HG03442 (cell line): ENCODE data around the gene TCF7.

Experiments used
- ATAC-seq: cut with Tn5 transposase; IDR thresholded peaks from one replicate; pipeline ENCODE4 v1.9.1; 2021; ENCODE audit warnings: mild to moderate bottlenecking, moderate library complexity; ENCODE audit not compliant: unreplicated experiment

The TCF7 gene

GRCh38 chr5:134174841-134175839, 60.7 kb downstream of the TCF7 start:
- ATAC-seq: no peak

DNA sequence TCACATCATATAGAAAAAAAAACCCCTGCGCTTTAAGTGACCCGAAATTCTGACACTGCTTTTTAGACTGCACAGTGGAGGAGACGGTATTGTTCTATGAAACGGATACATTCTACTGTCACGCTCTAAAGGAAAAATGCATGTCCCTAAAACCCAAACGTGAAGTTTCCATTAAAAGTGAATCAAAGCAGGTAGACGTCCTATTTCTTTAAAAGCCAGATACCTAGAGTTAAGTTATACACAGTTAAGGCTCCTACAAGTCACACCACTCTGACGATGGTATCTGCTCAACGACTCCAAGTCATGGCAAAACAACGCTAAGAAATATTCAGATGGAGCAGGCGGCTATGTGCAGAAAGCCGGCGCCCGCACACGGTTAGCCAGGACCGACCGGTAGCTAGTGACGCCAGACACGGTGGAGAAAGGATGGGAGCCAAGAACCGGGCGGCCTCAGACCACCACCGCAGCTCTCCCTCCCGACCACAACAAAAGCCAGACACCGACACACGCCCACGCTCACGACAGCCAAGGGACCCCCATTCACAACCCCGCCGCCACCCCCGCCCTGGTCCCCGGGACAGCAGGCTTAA, 61.5 kb downstream of the TCF7 start:
- ATAC-seq: peak; percentile 32

DNA sequence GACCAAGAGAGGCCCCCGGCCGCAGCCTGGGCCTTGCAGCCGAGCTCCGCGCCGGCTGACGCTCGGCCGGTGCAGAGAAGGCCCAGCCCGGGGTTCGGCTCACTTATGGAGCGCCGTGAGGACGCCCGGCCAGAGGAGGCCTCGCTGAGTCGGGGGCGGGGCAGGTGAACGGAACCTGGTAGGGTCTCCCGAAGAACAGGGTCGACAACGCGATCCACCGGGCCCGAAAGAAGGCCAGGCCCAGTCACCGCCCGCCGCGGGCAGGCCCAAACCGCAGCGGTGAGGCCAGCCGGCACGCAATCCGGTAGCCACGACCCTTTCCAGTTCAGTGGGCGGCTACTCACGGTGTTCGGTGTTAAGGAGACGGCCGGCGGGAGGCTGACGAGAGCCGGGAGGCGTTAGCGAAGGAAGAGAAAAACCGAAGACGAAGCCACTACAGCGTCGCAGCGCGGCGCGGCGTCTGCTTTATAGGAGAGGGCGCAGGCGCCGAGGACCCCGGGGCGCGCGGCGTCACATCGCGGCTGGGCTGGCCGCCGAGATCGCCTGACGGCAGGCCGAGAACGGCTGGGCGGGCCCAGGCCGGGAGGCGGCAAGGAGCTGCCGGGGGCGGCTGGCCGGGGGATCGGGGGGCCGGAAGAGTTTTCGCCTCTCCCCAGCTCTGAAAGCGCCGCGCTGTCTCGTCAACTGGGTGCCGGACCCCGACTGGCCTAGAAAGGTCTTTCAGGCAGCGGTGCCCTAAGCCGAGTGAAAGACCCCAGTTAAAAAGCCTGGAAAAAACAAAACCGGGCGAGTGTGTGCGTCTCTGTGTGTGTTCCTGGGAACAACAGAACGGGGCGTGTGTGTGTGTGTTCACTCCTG, 62.3 kb downstream of the TCF7 start, which contains the start of gene SKP1:
Gene SKP1 (minus strand): TSS at position 440 of the 858 bp plus-strand sequence. CDS start 2,928 bp downstream, outside the sequence.
- ATAC-seq: peak; percentile 70

DNA sequence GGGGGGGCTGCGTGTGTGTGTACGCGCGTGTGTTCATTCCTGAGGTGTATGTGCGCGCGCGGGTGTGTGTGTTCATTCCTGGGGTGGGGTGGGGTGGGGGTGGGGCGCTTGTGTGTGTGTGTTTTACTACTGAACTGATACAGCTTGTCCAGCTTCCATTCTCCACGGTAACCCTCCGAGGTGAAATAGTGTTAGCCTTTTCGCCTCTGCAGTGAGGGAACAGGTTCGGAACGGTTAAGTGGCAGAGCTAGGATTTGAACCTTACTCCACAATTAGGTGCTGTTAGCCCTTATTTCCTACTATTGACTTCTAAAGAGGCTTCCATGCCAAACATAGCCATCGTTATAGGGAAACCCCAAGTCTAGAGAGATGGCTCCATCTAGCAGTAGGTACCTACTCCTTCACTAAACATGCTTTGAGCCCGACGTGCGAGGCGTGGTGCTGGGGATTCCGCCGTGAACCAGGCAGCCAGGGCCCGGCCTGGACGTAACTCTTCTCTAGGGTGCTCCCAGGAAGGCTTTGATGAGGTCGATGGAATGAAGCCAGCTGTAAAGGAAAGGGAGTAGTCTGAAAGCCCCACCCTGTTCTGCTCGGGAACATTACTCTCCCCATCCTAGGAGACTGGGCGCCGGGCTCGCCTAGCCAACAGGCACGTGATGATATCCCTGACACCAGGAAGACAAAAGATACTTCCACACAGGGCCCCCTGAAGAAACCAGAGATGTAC, 63.1 kb downstream of the TCF7 start:
- ATAC-seq: no peak

DNA sequence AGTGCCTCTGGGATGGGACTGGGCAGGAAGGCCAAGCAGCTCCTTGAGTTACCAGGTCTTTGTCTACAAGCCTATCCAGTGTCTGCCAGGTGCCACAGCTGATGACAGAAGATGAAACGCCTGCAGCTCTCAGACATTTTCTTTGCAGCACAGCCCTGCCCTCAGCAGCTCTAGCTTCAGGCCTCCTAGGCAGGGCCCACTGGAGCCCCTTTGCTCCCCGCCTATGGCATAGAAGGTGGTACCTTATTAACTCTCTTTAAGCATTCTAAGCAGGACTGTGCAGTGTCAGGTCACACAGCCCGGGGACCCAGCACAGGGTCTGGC, 63.6 kb downstream of the TCF7 start:
- ATAC-seq: no peak

- no peak for ATAC-seq
Observed at GRCh38 chr5:134183481-134183880, 69.0 kb downstream of the TCF7 start.

DNA sequence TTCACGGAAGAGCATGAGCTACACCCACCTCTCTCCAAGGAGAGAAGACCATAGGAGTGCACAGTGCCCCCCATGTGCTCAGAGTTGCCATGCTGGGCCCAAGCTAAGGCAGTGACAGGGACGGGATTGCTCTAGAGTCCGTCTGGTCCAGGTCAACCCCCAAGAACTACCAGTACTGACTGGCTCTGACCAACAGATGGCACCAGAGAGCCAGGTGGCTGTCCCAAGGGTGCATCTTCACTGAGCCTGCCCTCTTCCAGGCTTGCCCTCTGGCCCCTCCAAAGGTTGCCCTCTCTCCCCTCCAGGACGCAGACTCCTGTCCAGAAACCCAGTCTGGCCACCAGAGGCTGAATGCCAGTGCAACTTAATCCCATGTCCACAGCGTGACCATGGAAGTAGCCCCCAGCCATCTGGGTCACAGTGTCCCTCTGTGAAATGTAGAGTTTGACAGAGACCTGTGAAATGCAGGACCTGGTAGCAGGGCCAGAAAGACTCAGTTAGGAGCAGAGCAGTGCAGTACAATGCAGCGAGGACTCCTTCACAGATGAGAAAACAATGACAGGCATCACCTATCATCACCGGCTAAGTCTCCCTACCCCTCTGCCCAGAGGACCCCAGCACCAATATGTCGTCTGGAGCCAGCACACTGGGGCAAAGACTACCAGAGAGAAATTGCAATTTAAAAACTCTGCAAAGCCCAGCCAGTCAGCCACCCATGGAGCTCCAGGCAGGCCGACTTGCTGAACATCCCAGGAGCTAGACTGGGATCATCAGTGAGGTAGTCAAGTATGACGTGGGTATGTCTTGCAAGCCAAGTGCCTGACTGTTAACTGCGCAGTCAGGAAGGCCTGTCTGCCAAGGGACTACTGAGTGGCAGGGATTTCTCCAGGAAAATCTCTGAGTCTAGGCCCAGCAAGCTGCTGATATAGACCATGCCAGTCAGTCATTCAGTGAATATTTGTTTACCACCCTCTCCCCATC, 70.0 kb downstream of the TCF7 start:
- peak; percentile 74 for ATAC-seq

GRCh38 chr5:134188092-134188491, 73.6 kb downstream of the TCF7 start:
- no peak for ATAC-seq

DNA sequence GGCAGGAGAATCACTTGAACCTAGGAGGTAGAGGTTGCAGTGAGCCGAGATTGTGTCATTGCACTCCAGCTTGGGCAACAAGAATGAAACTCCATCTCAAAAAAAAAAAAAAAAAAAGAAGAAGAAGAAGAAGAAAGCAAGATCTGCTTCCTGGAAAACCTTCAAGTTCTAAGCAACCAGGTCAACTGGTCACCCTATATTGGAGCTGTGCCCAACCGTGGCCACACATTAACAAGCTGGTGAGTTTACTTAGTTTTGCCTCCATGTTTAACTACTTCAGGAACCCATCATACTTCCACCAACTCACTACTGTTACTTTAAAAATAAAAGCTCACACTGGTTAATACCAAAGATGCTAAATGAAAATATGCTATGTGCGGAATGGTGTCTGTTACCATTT, 74.5 kb downstream of the TCF7 start:
- ATAC-seq: no peak

GRCh38 chr5:134195666-134196065, 81.2 kb downstream of the TCF7 start:
- ATAC-seq: no peak
